CD4-positive, alpha-beta memory T cell (primary cell): ENCODE data around the gene CACNA1I. TPM values are rescaled to one million over a fixed set of nuclear protein-coding genes. Genes with fewer than 3 reads are reported as not detected.

Experiments
- CTCF ChIA-PET: fragments of 350-600 bp; sonication (Branson Sonifier 250); formaldehyde crosslinking; loops from one replicate; lab custom pipeline; 2021; ENCODE audit warnings: inconsistent platforms; ENCODE audit not compliant: partially characterized antibody; lab: Charles Lee
- POLR2A ChIA-PET: fragments of 350-600 bp; sonication (Branson Sonifier 250); formaldehyde crosslinking; loops from one replicate; lab custom pipeline; 2021; ENCODE audit not compliant: partially characterized antibody; lab: Charles Lee
- DNase-seq, 5 donors: peaks; one replicate each; pipeline versions ENCODE4 v3.0.0 to v3.0.0-alpha.2; 2020 to 2022; ENCODE audit warnings: mixed read lengths in 1 of 5
- H3K27ac ChIP-seq: one replicate; pipeline ENCODE4 v1.7.0; 2013; ENCODE audit warnings: low read depth, low read length
- H3K27me3 ChIP-seq: 2 replicates; pipeline ENCODE4 v1.7.0; 2013; ENCODE audit warnings: mild to moderate bottlenecking, low read length, moderate library complexity; ENCODE audit not compliant: insufficient read depth
- H3K36me3 ChIP-seq: 2 replicates; pipeline ENCODE4 v1.7.0; 2013; ENCODE audit warnings: mild to moderate bottlenecking, low read length, moderate library complexity; ENCODE audit not compliant: insufficient read depth
- H3K4me1 ChIP-seq: 2 replicates; pipeline ENCODE4 v1.7.0; 2013; ENCODE audit warnings: mild to moderate bottlenecking, low read length, moderate library complexity; ENCODE audit not compliant: insufficient read depth
- H3K4me3 ChIP-seq, 2 donors: one replicate each; pipeline ENCODE4 v1.7.0; 2013; ENCODE audit warnings: low read length in 2 of 2, mild to moderate bottlenecking in 1 of 2
- H3K9me3 ChIP-seq, 2 donors: one replicate each; pipeline ENCODE4 v1.7.0; 2013; ENCODE audit warnings: low read length in 2 of 2, control low read depth in 1 of 2; ENCODE audit not compliant: control insufficient read depth in 1 of 2
- H3K27ac Mint-ChIP-seq, 7 donors: one replicate each; pipeline ENCODE4 v1.8.0; 2020 to 2021; ENCODE audit warnings: mixed read lengths in 7 of 7, mild to moderate bottlenecking in 6 of 7, inconsistent platforms in 3 of 7, moderate library complexity in 3 of 7
- H3K27me3 Mint-ChIP-seq, 2 donors: one replicate each; pipeline ENCODE4 v1.8.0; 2020 to 2021; ENCODE audit warnings: mixed read lengths in 2 of 2
- H3K36me3 Mint-ChIP-seq, 2 donors: one replicate each; pipeline ENCODE4 v1.8.0; 2020 to 2021; ENCODE audit warnings: mixed read lengths in 2 of 2, inconsistent platforms in 1 of 2, mild to moderate bottlenecking in 1 of 2
- H3K4me1 Mint-ChIP-seq, 4 donors: one replicate each; pipeline ENCODE4 v1.8.0; 2020 to 2021; ENCODE audit warnings: mixed read lengths in 4 of 4, mild to moderate bottlenecking in 1 of 4
- H3K4me3 Mint-ChIP-seq, 8 donors: one replicate each; pipeline ENCODE4 v1.8.0; 2020 to 2021; ENCODE audit warnings: mixed read lengths in 8 of 8, mild to moderate bottlenecking in 7 of 8, moderate library complexity in 6 of 8, inconsistent platforms in 3 of 8
- H3K9me3 Mint-ChIP-seq, 8 donors: one replicate each; pipeline ENCODE4 v1.8.0; 2020 to 2021; ENCODE audit warnings: mixed read lengths in 8 of 8, mild to moderate bottlenecking in 5 of 8, inconsistent platforms in 3 of 8, moderate library complexity in 1 of 8
- intact Hi-C: fragments of 100-400 bp; cut with micrococcal nuclease; formaldehyde crosslinking; loops from one replicate; pipeline ENCODE4 v1.15.1; 2023
- polyA plus RNA-seq, 2 donors: library from polyadenylated mRNA; unstranded; fragments of 300-500 nt; fragmentation: Illumina TruSeq; gene quantifications; one replicate each; pipeline ENCODE4 v1.2.3, GENCODE V29; 2021
- total RNA-seq, 2 experiments: library from RNA; stranded (reverse); gene quantifications; one replicate each; pipeline ENCODE4 v1.2.3, GENCODE V29; 2021

CACNA1I gene
- total and polyA plus RNA-seq, 4 experiments from 2014 or later: 0.30 to 58.0 (median 29.7) TPM

GRCh38 chr22:39600491-39601179 lies 30.1 kb downstream of the CACNA1I start:
- intact Hi-C loops: no loop called here
- Mint-ChIP-seq H3K4me3 (no peak overlapping the region), H3K27me3 (peaks cover 2% of the 10 kb centered on the region in 2 donors), H3K9me3 (peaks cover 0 to 6% (median 3%) of the 10 kb centered on the region in 8 donors), H3K4me1 (peaks cover 25 to 51% (median 35%) of the 10 kb centered on the region in 4 donors), H3K36me3 (no peaks in the 10 kb centered on the region), H3K27ac (peak overlapping the region in 2 of 7 donors; percentile 11 to 18)
- H3K27me3 ChIP-seq: no peaks in the 10 kb centered on the region
- H3K4me3 ChIP-seq: no peak overlapping the region
- H3K4me1 ChIP-seq: peaks cover 34% of the 10 kb centered on the region
- CTCF ChIA-PET: no interaction called here
- POLR2A ChIA-PET: no interaction called here
- no peak for DNase-seq
- H3K36me3 ChIP-seq: no peaks in the 10 kb centered on the region
- no peak overlapping the region for H3K27ac ChIP-seq
- H3K9me3 ChIP-seq: no peaks in the 10 kb centered on the region

GRCh38 chr22:39601180-39601535 lies 30.6 kb downstream of the CACNA1I start:
- POLR2A ChIA-PET: interaction anchor here (1.8 kb wide), 1 partner anchor 57 kb away, joined by 5 read pairs; no protein-coding TSS in a partner anchor
- Histone ChIP-seq H3K4me1 (peaks cover 34% of the 10 kb centered on the region), H3K9me3 (no peaks in the 10 kb centered on the region), H3K27me3 (no peaks in the 10 kb centered on the region), H3K27ac (no peak overlapping the region), H3K4me3 (no peak overlapping the region), H3K36me3 (no peaks in the 10 kb centered on the region)
- Mint-ChIP-seq H3K9me3 (peaks cover 0 to 6% (median 3%) of the 10 kb centered on the region in 8 donors), H3K4me3 (peak overlapping the region in 2 of 8 donors; percentile 36 to 50), H3K36me3 (no peaks in the 10 kb centered on the region), H3K27ac (peak overlapping the region; percentile 11 to 73 (median 60)), H3K27me3 (peaks cover 0 to 2% of the 10 kb centered on the region in 2 donors), H3K4me1 (peaks cover 24 to 49% (median 35%) of the 10 kb centered on the region in 4 donors)
- CTCF ChIA-PET: no interaction called here
- intact Hi-C loops: no loop called here
- DNase-seq: no peak

- intact Hi-C loops: no loop called here
- no peaks in the 10 kb centered on the region for H3K36me3 ChIP-seq
- Mint-ChIP-seq H3K36me3 (no peaks in the 10 kb centered on the region), H3K9me3 (peaks cover 0 to 6% (median 3%) of the 10 kb centered on the region in 8 donors), H3K27me3 (no peaks in the 10 kb centered on the region), H3K4me1 (peaks cover 22 to 46% (median 30%) of the 10 kb centered on the region in 4 donors), H3K4me3 (peak overlapping the region in 2 of 8 donors; percentile 17 to 50), H3K27ac (no peak overlapping the region)
- DNase-seq: no peak
- ChIA-PET POLR2A (interaction anchor here (1.4 kb wide), 1 partner anchor 57 kb away, joined by 3 read pairs; no protein-coding TSS in a partner anchor), CTCF (no interaction called here)
- no peaks in the 10 kb centered on the region for H3K9me3 ChIP-seq
- no peak overlapping the region for H3K4me3 ChIP-seq
- H3K27ac ChIP-seq: no peak overlapping the region
- peaks cover 29% of the 10 kb centered on the region for H3K4me1 ChIP-seq
- H3K27me3 ChIP-seq: no peaks in the 10 kb centered on the region
These were observed 32.8 kb downstream of the CACNA1I start for GRCh38 chr22:39603345-39603744.

DNA sequence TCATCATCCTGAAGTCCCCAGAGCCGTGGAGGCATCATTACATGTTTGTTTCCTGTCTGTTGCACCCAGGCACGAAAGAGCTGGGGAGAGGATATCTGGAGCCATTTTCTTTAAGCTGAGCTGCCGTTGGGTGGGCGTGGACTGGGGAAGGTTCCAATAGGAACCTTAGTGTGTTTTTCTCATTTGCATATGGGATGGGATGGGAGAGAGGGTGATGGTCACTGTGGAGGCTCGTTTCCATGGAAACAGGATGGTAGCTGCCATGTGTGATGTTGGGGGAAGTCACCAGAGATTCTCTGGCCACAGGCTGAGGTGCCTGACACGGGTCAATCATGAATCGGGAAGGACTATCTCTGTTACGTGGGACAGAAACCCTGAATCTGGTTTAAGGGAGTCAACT lies 39.7 kb downstream of the CACNA1I start:
- Histone ChIP-seq H3K4me3 (no peak overlapping the region), H3K27ac (no peak overlapping the region), H3K36me3 (no peaks in the 10 kb centered on the region), H3K27me3 (no peaks in the 10 kb centered on the region), H3K9me3 (no peaks in the 10 kb centered on the region), H3K4me1 (peaks cover 17% of the 10 kb centered on the region)
- Mint-ChIP-seq H3K36me3 (no peaks in the 10 kb centered on the region), H3K4me3 (peak overlapping the region in 1 of 8 donors; percentile 69), H3K4me1 (peaks cover 10 to 28% (median 22%) of the 10 kb centered on the region in 4 donors), H3K27me3 (peaks cover 0 to 3% of the 10 kb centered on the region in 2 donors), H3K9me3 (peaks cover 0 to 5% (median 2%) of the 10 kb centered on the region in 8 donors), H3K27ac (peak overlapping the region in 1 of 7 donors; percentile 63)
- ChIA-PET CTCF (no interaction called here), POLR2A (no interaction called here)
- intact Hi-C loops: no loop called here
- no peak for DNase-seq

GRCh38 chr22:39610766-39611165 lies 40.2 kb downstream of the CACNA1I start:
- no peak for DNase-seq
- Mint-ChIP-seq H3K4me3 (no peak overlapping the region), H3K36me3 (no peaks in the 10 kb centered on the region), H3K9me3 (peaks cover 0 to 5% (median 2%) of the 10 kb centered on the region in 8 donors), H3K4me1 (peaks cover 11 to 28% (median 22%) of the 10 kb centered on the region in 4 donors), H3K27me3 (peaks cover 0 to 3% of the 10 kb centered on the region in 2 donors), H3K27ac (no peak overlapping the region)
- peaks cover 17% of the 10 kb centered on the region for H3K4me1 ChIP-seq
- no peaks in the 10 kb centered on the region for H3K27me3 ChIP-seq
- intact Hi-C loops: no loop called here
- H3K9me3 ChIP-seq: no peaks in the 10 kb centered on the region
- no peak overlapping the region for H3K27ac ChIP-seq
- no peak overlapping the region for H3K4me3 ChIP-seq
- ChIA-PET POLR2A (no interaction called here), CTCF (no interaction called here)
- H3K36me3 ChIP-seq: no peaks in the 10 kb centered on the region

DNA sequence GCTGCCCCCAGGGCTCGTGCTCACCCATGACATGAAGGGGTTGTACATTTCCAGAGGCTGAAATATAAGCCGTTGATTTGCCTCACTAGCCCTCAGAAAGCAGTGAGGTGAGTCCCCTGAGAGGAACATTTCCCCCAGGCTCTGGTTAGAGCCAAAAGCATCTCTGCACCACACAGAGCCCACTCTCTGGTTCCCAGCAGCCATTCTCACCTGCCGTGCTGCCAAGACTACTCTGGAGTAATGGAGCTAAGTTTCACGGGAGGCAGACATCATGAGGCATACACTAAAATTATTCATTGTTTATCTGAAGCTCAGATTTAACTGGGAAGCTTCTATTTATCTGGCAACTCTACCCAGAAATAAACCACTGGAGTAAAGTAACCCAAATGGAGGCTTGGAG lies 40.8 kb downstream of the CACNA1I start:
- peaks cover 0 to 3% of the 10 kb centered on the region in 2 donors for H3K27me3 Mint-ChIP-seq
- no peak overlapping the region for H3K4me3 ChIP-seq
- H3K4me1 Mint-ChIP-seq: peaks cover 11 to 30% (median 22%) of the 10 kb centered on the region in 4 donors
- H3K27ac Mint-ChIP-seq: no peak overlapping the region
- ChIA-PET POLR2A (no interaction called here), CTCF (no interaction called here)
- intact Hi-C loops: no loop called here
- peaks cover 17% of the 10 kb centered on the region for H3K4me1 ChIP-seq
- no peak for DNase-seq
- H3K27ac ChIP-seq: no peak overlapping the region
- H3K9me3 ChIP-seq: no peaks in the 10 kb centered on the region
- peaks cover 0 to 5% (median 2%) of the 10 kb centered on the region in 8 donors for H3K9me3 Mint-ChIP-seq
- H3K36me3 ChIP-seq: no peaks in the 10 kb centered on the region
- H3K4me3 Mint-ChIP-seq: no peak overlapping the region
- H3K36me3 Mint-ChIP-seq: no peaks in the 10 kb centered on the region
- H3K27me3 ChIP-seq: no peaks in the 10 kb centered on the region

DNA sequence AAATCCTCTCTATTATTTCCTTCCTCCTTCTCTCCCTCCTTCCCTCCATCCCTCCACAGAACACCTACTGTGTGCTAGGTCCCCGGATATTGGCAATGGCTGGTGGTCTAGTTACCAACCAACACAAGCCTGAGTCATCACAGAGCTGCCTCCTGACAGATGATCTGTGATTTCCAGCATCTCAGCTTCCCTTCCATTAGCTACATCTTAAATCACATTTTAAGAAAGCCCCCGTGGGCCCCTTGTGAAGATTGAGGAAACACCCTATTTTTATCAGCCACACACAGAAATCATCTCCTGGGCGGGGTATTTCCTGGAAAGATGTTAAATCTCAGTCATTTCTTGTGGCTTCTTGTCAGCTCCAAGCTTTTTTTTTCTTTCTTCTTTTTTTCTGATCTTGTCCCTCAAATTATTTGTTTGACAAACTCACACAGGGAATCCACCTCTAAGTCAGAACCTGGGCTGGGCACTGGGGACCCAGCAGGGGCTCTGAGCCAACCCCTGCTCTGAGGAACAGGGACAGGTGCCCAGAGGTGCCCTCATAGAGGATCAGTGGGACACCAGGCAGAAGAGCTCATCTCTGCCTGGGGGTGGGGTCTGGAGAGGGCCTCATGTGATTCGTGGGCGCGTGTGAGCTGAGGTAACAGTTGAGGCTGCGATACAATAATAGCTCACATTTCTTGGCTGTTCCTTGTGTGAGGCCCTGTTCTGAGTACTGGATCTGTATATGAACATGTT lies 42.4 kb downstream of the CACNA1I start:
- H3K27me3 ChIP-seq: no peaks in the 10 kb centered on the region
- intact Hi-C loops: no loop called here
- H3K4me1 Mint-ChIP-seq: peaks cover 14 to 34% (median 24%) of the 10 kb centered on the region in 4 donors
- H3K27ac Mint-ChIP-seq: peak overlapping the region; percentile 13 to 95 (median 81)
- H3K36me3 ChIP-seq: no peaks in the 10 kb centered on the region
- no peaks in the 10 kb centered on the region for H3K9me3 ChIP-seq
- peak overlapping the region; percentile 32 for H3K27ac ChIP-seq
- peak; percentile 12 to 74 (median 17) for DNase-seq
- H3K9me3 Mint-ChIP-seq: peaks cover 0 to 5% (median 2%) of the 10 kb centered on the region in 8 donors
- peaks cover 21% of the 10 kb centered on the region for H3K4me1 ChIP-seq
- POLR2A ChIA-PET: interaction anchor here (0.6 to 1.6 kb wide), 6 partner anchors 11 to 432 kb away, joined by 3 to 6 read pairs (median 3); no protein-coding TSS in a partner anchor
- no peaks in the 10 kb centered on the region for H3K36me3 Mint-ChIP-seq
- no peak overlapping the region for H3K4me3 ChIP-seq
- CTCF ChIA-PET: interaction anchor here (1.2 to 1.7 kb wide), 4 partner anchors 9 to 423 kb away, joined by 3 to 6 read pairs (median 4); no protein-coding TSS in a partner anchor
- peaks cover 3% of the 10 kb centered on the region in 2 donors for H3K27me3 Mint-ChIP-seq
- peak overlapping the region in 7 of 8 donors; percentile 25 to 85 (median 79) for H3K4me3 Mint-ChIP-seq
